Activated CD4-positive, alpha-beta T cell treated with anti-CD3 and anti-CD28 coated beads, Interleukin-2, amount 10 ng/mL, durations not matched to agents 7 days and 5 days (primary cell): Measurements from ENCODE around the gene REEP1. TPM values are rescaled to one million over a fixed set of nuclear protein-coding genes. Genes with fewer than 3 reads are reported as not detected.

Experiments used
- CTCF ChIA-PET: fragments of 350-600 bp; sonication (Branson Sonifier 250); formaldehyde crosslinking; loops from one replicate; lab custom pipeline; 2021; ENCODE audit warnings: antibody characterized with exemption; lab: Charles Lee
- POLR2A ChIA-PET: fragments of 350-600 bp; sonication (Branson Sonifier 250); formaldehyde crosslinking; loops from one replicate; lab custom pipeline; 2021; ENCODE audit warnings: antibody characterized with exemption; lab: Charles Lee
- DNase-seq: peaks from one replicate; pipeline ENCODE4 v3.0.0-alpha.2; 2020
- H3K27ac Mint-ChIP-seq: one replicate; pipeline ENCODE4 v1.8.0; 2021; ENCODE audit warnings: mild to moderate bottlenecking, moderate library complexity, mixed read lengths
- H3K27me3 Mint-ChIP-seq: one replicate; pipeline ENCODE4 v1.8.0; 2021; ENCODE audit warnings: mixed read lengths
- H3K36me3 Mint-ChIP-seq: one replicate; pipeline ENCODE4 v1.8.0; 2021; ENCODE audit warnings: low read depth, mixed read lengths
- H3K4me1 Mint-ChIP-seq: one replicate; pipeline ENCODE4 v1.8.0; 2021; ENCODE audit warnings: mixed read lengths
- H3K4me3 Mint-ChIP-seq: one replicate; pipeline ENCODE4 v1.8.0; 2021; ENCODE audit warnings: mild to moderate bottlenecking, moderate library complexity, mixed read lengths
- H3K9me3 Mint-ChIP-seq: one replicate; pipeline ENCODE4 v1.8.0; 2021; ENCODE audit warnings: mixed read lengths
- total RNA-seq, 2 experiments: library from RNA; stranded (reverse); gene quantifications; one replicate each; pipeline ENCODE4 v1.2.3, GENCODE V29; 2021

Gene REEP1
- total RNA-seq, 2 experiments from 2014 or later, result 0.17 to 0.20 TPM

DNA sequence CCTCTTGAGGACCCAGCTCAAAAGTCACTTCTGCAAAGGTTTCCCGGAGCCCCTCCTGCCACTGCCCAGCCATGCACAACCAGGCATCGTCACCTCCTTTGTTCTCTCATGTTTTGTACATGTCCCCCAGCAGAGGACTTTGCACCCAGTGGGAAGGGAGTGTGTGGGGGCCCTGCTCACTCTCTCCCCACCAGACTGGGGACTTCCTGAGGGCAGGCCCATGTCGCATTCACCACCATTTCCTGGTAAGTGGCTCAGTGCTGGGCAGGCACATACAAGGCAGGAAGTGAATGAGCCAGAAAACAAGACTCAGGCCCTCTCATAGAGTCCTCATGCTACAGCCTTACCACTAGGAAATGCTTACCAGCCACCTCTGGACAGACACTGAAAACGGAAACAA, 119.3 kb downstream of the REEP1 start:
- DNase-seq, result no peak
- Mint-ChIP-seq H3K9me3 (peaks cover 7% of the 10 kb centered on the region), H3K27me3 (no peaks in the 10 kb centered on the region), H3K27ac (peak overlapping the region; percentile 50), H3K4me1 (peaks cover 32% of the 10 kb centered on the region), H3K4me3 (no peak overlapping the region), H3K36me3 (peaks cover 14% of the 10 kb centered on the region)
- ChIA-PET POLR2A (interaction anchor here (0.6 kb wide), 1 partner anchor 37 kb away, joined by 3 read pairs; no protein-coding TSS in a partner anchor), CTCF (no interaction called here)

DNA sequence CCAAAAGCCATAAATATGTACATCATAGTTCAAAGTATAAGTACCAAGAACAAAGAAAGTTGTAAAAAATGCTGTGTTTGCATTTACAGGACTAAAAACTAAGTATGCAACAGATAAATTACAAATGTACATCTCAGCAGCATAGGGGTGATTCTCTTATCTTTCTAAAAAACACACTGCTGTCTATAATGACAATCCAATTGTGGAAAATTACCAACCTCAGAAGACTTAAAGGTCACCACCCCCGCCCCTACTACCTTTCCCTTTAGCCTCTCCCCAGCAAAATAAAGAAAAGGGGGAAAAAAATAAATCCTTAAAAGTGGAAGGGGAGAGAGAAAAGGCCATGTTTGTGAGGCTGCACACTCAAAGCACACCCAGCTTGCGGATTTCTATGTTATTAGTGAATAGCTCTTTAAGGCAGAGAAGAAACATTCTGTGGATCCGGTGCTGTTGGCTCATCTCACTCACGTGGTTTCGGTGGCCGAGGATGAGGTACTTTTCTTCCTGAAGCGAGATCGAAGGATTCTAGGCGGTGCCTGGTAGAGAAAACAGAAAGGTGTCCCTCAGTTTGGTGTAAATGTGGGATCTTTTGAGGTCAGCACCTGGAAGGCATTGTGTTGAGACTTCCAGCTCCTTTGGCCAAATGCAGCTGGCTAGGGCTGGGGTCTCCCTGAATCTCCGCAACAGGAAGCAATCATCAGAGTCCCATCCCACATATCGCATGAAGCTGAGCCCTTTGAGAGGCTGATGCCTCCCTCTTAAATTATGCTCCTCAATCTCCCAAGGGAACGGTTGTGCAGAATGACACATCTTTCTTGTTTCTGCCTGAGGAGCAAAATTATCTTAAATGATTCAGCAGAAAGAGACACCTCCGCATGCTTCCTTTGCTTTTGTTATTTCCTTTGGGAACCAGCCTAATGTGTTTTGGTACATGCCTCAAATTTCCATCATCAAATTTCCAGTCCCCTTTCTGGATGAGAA, 120.6 kb downstream of the REEP1 start:
- H3K4me3 Mint-ChIP-seq, result no peak overlapping the region
- peaks cover 32% of the 10 kb centered on the region for H3K4me1 Mint-ChIP-seq
- H3K27ac Mint-ChIP-seq, result peak overlapping the region; percentile 5
- H3K9me3 Mint-ChIP-seq, result peaks cover 7% of the 10 kb centered on the region
- no peak for DNase-seq
- ChIA-PET POLR2A (no interaction called here), CTCF (interaction anchor here (1.6 kb wide), 1 partner anchor 12 kb away, joined by 6 read pairs; no protein-coding TSS in a partner anchor)
- no peaks in the 10 kb centered on the region for H3K27me3 Mint-ChIP-seq
- H3K36me3 Mint-ChIP-seq, result peaks cover 21% of the 10 kb centered on the region

DNA sequence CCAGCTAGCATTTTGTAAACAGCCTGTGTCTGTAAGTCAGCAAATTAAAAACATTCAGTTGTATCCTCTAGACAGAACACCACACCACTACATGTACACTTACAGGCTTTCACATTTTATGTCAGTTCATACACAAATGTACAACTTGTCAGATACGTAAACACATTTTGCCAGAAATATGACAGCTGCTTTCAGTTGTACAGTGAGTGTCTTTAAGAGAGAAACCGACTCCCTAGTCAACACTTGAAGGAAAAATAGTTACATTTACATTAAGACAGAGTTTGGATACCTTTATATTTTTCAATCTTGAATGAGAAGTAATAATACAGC, 123.0 kb downstream of the REEP1 start:
- Mint-ChIP-seq H3K4me3 (no peak overlapping the region), H3K9me3 (peaks cover 7% of the 10 kb centered on the region), H3K36me3 (peaks cover 41% of the 10 kb centered on the region), H3K27ac (no peak overlapping the region), H3K27me3 (no peaks in the 10 kb centered on the region), H3K4me1 (peaks cover 25% of the 10 kb centered on the region)
- ChIA-PET POLR2A (no interaction called here), CTCF (interaction anchor here (1.9 kb wide), 1 partner anchor 14 kb away, joined by 5 read pairs; no protein-coding TSS in a partner anchor)
- no peak for DNase-seq

DNA sequence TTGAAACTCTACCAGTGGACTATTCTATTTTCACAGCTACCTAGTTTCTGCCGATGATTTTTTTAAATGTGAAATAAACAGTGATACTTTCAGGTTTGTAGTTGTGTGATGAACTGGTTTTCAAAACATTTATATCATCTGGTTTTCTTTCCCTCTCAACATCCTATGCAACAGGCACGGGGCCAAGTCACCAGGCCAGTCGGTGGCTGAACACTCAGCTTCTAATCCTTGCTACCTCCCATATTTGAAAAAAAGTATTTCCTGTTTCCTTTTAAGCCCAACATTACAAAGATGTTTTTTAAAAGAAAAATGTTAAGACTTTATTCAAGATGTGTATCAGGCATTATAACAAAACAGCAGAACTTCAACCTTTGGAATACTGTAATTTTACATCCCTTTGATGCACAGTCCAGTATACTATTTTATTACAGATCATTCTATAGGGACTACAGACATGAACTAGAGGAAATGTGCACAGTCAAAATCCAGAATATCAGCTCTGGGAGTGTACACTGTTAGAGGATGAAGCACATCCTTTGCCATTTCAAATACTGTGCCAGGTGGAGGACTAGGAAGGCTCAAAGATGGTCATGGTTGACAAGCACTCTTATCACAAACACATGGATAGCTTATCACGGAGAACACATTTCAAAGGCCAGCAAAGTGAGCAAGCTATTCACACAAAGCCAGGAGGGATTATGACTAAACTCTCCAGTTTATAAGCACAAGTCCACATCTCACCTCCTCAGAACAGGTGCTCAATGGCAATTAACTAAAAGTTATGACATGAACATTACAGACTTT, 123.5 kb downstream of the REEP1 start:
- H3K4me1 Mint-ChIP-seq, result peaks cover 24% of the 10 kb centered on the region
- H3K9me3 Mint-ChIP-seq, result peaks cover 7% of the 10 kb centered on the region
- ChIA-PET POLR2A (interaction anchor here (0.7 kb wide), 1 partner anchor 336 kb away, joined by 3 read pairs; no protein-coding TSS in a partner anchor), CTCF (interaction anchor here (1.9 kb wide), 1 partner anchor 13 kb away, joined by 5 read pairs; no protein-coding TSS in a partner anchor)
- peaks cover 43% of the 10 kb centered on the region for H3K36me3 Mint-ChIP-seq
- H3K27me3 Mint-ChIP-seq, result no peaks in the 10 kb centered on the region
- no peak overlapping the region for H3K27ac Mint-ChIP-seq
- no peak for DNase-seq
- no peak overlapping the region for H3K4me3 Mint-ChIP-seq

DNA sequence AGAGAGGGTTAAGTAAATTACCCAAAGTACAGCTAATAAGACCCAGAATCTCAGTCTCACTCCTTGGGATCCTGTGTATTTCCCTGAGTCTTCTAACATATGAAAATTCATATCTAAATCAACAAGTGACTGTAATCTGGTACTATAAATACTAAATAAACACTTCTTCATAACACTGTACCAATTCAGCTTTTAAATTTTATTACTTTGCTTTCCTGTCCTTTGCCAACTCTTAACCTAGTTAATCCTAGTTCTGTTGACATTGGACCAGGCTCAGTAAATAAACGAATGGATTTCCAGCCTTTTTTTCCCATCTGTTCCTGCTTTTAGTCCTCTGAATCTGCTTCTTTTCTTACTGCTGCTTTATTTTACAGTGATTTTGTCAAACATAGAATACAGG, 124.4 kb downstream of the REEP1 start:
- ChIA-PET CTCF (interaction anchor here (1.9 kb wide), 1 partner anchor 13 kb away, joined by 5 read pairs; no protein-coding TSS in a partner anchor), POLR2A (interaction anchor here (0.7 kb wide), 1 partner anchor 335 kb away, joined by 3 read pairs; no protein-coding TSS in a partner anchor)
- H3K4me1 Mint-ChIP-seq, result peaks cover 15% of the 10 kb centered on the region
- H3K9me3 Mint-ChIP-seq, result peaks cover 4% of the 10 kb centered on the region
- H3K4me3 Mint-ChIP-seq, result no peak overlapping the region
- DNase-seq, result no peak
- peaks cover 46% of the 10 kb centered on the region for H3K36me3 Mint-ChIP-seq
- H3K27ac Mint-ChIP-seq, result no peak overlapping the region
- no peaks in the 10 kb centered on the region for H3K27me3 Mint-ChIP-seq

DNA sequence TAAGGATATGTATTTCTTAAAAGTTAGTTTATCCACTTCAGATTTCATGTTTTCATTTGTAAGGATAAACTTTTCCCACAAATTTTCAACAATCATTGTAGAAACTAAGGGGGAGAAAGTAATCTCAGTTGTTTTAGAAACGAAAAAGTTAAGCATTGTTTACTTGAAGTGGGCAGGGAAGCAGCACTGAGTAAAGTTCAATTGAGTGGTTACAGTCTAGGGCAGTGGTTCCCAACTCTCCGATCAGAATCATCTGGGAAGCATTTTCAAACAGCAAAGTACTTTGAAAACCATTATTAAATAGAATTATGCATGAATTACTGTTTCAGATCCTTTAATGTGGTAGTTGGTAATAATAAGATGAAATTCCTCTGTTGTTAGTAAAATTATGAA, 125.6 kb downstream of the REEP1 start:
- no peak overlapping the region for H3K27ac Mint-ChIP-seq
- no peak for DNase-seq
- H3K36me3 Mint-ChIP-seq, result peaks cover 48% of the 10 kb centered on the region
- no peak overlapping the region for H3K4me3 Mint-ChIP-seq
- H3K27me3 Mint-ChIP-seq, result no peaks in the 10 kb centered on the region
- POLR2A ChIA-PET, result no interaction called here
- CTCF ChIA-PET, result no interaction called here
- peaks cover 7% of the 10 kb centered on the region for H3K4me1 Mint-ChIP-seq
- no peaks in the 10 kb centered on the region for H3K9me3 Mint-ChIP-seq

DNA sequence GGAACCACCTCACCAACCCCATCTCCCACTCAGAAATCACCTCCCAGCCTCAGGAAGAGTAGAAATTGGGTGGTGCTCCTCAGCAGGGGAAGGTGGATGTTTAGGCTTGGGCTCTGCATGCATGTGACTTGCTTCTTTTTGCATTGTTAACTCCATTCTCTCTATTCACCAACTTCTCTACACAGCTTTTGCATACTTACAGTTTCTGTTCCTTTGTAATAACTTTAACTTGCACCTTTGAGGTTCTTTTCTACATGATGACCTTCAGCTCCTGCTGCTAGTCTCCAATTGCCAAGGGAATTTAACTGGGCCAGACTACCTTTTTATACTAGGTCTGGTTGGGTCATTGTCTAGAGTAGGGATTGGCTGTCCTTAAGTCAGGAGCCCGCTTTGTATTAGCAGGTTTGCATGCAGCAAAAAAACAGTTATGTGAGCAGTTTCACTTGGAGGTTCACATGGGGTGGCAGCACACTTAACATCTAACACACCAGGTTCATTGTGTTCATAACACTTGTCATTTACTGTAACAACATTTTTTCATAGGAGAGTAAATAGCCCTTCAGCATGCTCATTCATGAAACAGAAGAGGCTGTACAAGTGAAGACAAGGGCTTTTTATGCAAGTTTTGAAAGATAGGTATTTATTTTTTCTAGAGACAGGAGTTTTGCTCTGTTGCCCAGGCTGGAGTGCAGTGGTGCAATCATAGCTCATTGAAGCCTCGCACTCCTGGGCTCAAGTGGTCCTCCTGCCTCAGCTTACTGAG, 126.2 kb downstream of the REEP1 start:
- H3K27ac Mint-ChIP-seq, result no peak overlapping the region
- H3K27me3 Mint-ChIP-seq, result no peaks in the 10 kb centered on the region
- POLR2A ChIA-PET, result no interaction called here
- H3K4me1 Mint-ChIP-seq, result peaks cover 3% of the 10 kb centered on the region
- peaks cover 52% of the 10 kb centered on the region for H3K36me3 Mint-ChIP-seq
- H3K4me3 Mint-ChIP-seq, result no peak overlapping the region
- CTCF ChIA-PET, result no interaction called here
- H3K9me3 Mint-ChIP-seq, result no peaks in the 10 kb centered on the region
- no peak for DNase-seq

DNA sequence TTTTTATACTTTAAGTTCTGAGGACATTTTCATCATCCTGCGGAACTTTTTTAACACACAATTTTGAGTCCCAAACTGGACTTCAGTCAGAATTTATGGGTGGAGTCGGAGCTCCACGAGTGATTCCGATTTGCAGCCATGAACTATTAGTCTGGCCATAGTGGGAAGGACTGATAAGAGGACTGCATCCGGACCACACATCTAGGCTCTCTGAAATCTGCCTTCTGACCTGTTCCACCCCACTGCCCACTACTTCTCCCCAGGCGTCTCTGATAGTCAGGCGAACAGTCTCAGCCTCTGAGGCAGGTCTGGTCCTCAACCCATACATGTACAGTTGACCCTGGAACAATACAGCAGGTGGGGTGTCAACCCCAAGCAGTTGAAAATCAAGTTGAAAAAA, 133.0 kb downstream of the REEP1 start:
- Mint-ChIP-seq H3K27ac (no peak overlapping the region), H3K4me1 (peaks cover 28% of the 10 kb centered on the region), H3K9me3 (no peaks in the 10 kb centered on the region), H3K36me3 (peaks cover 19% of the 10 kb centered on the region), H3K27me3 (no peaks in the 10 kb centered on the region), H3K4me3 (no peak overlapping the region)
- ChIA-PET POLR2A (no interaction called here), CTCF (interaction anchor here (0.6 to 1.5 kb wide), 4 partner anchors 12 to 623 kb away, joined by 3 to 6 read pairs (median 4); no protein-coding TSS in a partner anchor)
- no peak for DNase-seq

DNA sequence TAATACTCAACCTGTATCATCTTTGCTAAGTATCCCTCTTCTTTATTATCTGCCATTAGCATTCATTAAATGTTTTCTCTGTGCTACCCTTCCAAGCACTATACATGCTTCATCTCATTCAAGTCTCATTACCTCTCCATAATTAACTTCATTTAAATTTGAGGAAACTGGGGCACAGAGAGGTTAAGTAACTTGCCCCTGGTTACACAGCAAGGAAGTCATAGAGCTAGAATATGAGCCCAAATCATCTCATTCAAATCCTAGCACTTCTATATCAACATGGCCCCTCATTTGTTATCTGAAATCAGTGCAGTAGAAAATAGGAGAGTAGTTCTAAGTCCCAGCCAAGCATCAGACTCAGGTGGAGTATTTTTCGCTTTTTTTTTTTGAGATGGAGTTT, 133.8 kb downstream of the REEP1 start:
- POLR2A ChIA-PET, result no interaction called here
- no peak overlapping the region for H3K27ac Mint-ChIP-seq
- H3K36me3 Mint-ChIP-seq, result peaks cover 16% of the 10 kb centered on the region
- no peaks in the 10 kb centered on the region for H3K27me3 Mint-ChIP-seq
- H3K9me3 Mint-ChIP-seq, result no peaks in the 10 kb centered on the region
- no peak overlapping the region for H3K4me3 Mint-ChIP-seq
- DNase-seq, result no peak
- CTCF ChIA-PET, result interaction anchor here (1.3 kb wide), 2 partner anchors 18 to 26 kb away, joined by 4 read pairs; no protein-coding TSS in a partner anchor
- H3K4me1 Mint-ChIP-seq, result peaks cover 31% of the 10 kb centered on the region

DNA sequence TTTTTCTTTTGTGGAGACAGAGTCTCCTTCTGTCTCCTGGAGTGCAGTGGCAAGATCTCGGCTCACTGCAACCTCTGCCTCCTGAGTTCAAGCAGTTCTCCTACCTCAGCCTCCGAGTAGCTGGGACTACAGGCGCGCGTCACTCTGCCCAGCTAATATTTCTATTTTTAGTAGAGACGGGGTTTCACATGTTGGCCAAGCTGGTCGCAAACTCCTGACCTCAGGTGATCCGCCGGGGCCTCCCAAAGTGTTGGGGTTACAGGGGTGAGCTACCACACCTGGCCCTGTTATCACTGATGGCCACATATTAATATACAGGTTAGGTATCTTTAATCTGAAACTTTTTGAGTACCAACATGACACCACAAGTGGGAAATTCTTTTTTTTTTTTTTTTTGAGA, 134.7 kb downstream of the REEP1 start:
- POLR2A ChIA-PET, result no interaction called here
- Mint-ChIP-seq H3K9me3 (peaks cover 2% of the 10 kb centered on the region), H3K4me1 (peaks cover 35% of the 10 kb centered on the region), H3K36me3 (peaks cover 13% of the 10 kb centered on the region), H3K27ac (no peak overlapping the region), H3K4me3 (no peak overlapping the region), H3K27me3 (no peaks in the 10 kb centered on the region)
- no peak for DNase-seq
- CTCF ChIA-PET, result interaction anchor here (0.7 to 1.0 kb wide), 2 partner anchors 281 to 592 kb away, joined by 3 read pairs; no protein-coding TSS in a partner anchor

DNA sequence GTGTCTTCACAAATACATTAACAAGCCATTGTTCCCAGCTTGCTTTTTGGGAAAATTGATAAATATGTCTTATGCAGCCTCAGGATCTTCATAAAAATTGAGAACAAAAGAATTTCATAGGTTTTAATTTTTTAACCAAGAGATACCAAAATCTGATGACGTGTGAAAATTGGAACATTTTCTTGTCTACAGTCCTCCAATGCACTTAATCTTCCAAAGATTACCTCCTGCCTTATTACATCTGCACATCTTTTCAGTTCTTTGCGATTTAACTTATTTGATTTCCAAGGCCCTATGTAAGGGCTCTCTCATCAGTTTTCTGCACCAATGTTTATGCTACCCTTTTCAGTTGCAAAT, 135.1 kb downstream of the REEP1 start:
- peaks cover 2% of the 10 kb centered on the region for H3K9me3 Mint-ChIP-seq
- H3K27ac Mint-ChIP-seq, result no peak overlapping the region
- H3K4me3 Mint-ChIP-seq, result no peak overlapping the region

More for the DNA sequence above, 135.1 kb downstream of the REEP1 start:
- ChIA-PET CTCF (interaction anchor here (0.7 to 1.0 kb wide), 2 partner anchors 281 to 591 kb away, joined by 3 read pairs; no protein-coding TSS in a partner anchor), POLR2A (no interaction called here)
- Mint-ChIP-seq H3K4me1 (peaks cover 35% of the 10 kb centered on the region), H3K36me3 (peaks cover 11% of the 10 kb centered on the region), H3K27me3 (no peaks in the 10 kb centered on the region)
- DNase-seq, result no peak
